Nephron progenitor cell (in vitro differentiated cells): ENCODE results near the gene KLHL25.

Source experiments
- DNase-seq: peaks from one replicate; pipeline ENCODE4 v3.0.0; 2021
- H3K27ac Mint-ChIP-seq: 2 replicates; pipeline ENCODE4 v1.8.0; 2021; ENCODE audit warnings: mild to moderate bottlenecking, moderate library complexity, mixed read lengths
- H3K27me3 Mint-ChIP-seq: 2 replicates; pipeline ENCODE4 v1.8.0; 2021; ENCODE audit warnings: mild to moderate bottlenecking, low read depth, mixed read lengths; ENCODE audit not compliant: poor library complexity
- H3K36me3 Mint-ChIP-seq: 2 replicates; pipeline ENCODE4 v1.8.0; 2021; ENCODE audit warnings: low read depth, mixed read lengths
- H3K4me1 Mint-ChIP-seq: 2 replicates; pipeline ENCODE4 v1.8.0; 2021; ENCODE audit warnings: mixed read lengths
- H3K4me3 Mint-ChIP-seq: 2 replicates; pipeline ENCODE4 v1.8.0; 2021; ENCODE audit warnings: mild to moderate bottlenecking, moderate library complexity, mixed read lengths
- H3K9me3 Mint-ChIP-seq: 2 replicates; pipeline ENCODE4 v1.8.0; 2021; ENCODE audit warnings: mild to moderate bottlenecking, moderate library complexity, mixed read lengths
- TF ChIP-seq, protein P1 (sequence below): fragments of 200-600 bp; sonication (generic); IDR thresholded peaks from 2 replicates; pipeline ENCODE4 v1.5.0; 2021; ENCODE audit warnings: antibody characterized with exemption

KLHL25 gene

DNA sequence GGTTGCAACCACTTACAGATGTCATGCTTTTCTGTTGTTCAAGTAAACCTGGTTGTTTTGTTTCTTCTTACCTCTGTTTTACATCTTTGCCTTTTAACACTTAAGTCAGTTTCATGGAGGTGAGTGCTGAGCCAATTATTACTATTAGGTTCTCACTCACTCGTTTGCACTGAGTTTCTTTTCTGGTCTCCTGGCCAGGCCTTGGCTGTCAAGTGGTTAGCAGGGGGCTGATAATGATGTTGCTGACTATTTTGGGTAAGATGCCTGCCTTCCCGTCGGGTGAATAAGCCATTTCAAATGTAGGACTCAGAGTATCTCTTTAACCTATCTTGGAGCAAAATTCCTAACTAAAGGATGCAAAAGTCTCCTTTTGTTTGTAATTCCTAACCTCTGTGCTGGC is 78.5 kb downstream of the KLHL25 start:
- no peak for DNase-seq
- Mint-ChIP-seq H3K9me3 (no peaks in the 10 kb centered on the region), H3K4me3 (no peak overlapping the region), H3K36me3 (peaks cover 80% of the 10 kb centered on the region), H3K27me3 (no peaks in the 10 kb centered on the region), H3K4me1 (peaks cover 7% of the 10 kb centered on the region), H3K27ac (peak overlapping the region; percentile 38)
- TF ChIP-seq, protein P1, sequence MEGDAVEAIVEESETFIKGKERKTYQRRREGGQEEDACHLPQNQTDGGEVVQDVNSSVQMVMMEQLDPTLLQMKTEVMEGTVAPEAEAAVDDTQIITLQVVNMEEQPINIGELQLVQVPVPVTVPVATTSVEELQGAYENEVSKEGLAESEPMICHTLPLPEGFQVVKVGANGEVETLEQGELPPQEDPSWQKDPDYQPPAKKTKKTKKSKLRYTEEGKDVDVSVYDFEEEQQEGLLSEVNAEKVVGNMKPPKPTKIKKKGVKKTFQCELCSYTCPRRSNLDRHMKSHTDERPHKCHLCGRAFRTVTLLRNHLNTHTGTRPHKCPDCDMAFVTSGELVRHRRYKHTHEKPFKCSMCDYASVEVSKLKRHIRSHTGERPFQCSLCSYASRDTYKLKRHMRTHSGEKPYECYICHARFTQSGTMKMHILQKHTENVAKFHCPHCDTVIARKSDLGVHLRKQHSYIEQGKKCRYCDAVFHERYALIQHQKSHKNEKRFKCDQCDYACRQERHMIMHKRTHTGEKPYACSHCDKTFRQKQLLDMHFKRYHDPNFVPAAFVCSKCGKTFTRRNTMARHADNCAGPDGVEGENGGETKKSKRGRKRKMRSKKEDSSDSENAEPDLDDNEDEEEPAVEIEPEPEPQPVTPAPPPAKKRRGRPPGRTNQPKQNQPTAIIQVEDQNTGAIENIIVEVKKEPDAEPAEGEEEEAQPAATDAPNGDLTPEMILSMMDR: no peak

DNA sequence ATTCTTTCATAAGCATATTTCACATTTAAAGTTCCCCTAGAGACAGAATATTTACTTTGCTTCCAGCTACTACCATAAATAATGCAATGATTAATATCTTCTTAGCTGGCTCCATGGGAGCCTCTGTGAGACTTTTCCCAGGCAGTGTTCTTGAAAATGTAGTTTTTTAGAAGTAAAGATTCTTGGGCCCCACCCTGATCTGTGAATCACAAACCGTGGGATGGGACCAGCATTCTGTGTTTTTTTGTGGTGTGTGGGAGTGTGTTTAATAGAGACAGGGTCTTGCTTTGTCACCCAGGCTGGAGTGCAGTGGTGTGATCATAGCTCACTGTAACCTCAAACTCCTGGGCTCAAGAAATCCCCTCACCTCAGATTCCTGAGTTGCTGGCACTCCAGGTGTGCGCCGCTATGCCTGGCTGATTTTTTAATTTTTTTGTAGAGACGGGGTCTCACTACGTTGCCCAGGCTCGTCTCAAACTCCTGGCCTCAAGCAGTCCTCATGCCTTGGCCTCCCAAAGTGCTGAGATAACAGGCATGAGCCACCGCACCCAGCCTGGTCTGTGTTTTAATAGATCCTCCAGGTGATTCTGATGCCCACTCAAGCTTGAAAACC is 83.0 kb downstream of the KLHL25 start:
- TF ChIP-seq, protein P1: no peak
- H3K27ac Mint-ChIP-seq: peak overlapping the region; percentile 24

DNA sequence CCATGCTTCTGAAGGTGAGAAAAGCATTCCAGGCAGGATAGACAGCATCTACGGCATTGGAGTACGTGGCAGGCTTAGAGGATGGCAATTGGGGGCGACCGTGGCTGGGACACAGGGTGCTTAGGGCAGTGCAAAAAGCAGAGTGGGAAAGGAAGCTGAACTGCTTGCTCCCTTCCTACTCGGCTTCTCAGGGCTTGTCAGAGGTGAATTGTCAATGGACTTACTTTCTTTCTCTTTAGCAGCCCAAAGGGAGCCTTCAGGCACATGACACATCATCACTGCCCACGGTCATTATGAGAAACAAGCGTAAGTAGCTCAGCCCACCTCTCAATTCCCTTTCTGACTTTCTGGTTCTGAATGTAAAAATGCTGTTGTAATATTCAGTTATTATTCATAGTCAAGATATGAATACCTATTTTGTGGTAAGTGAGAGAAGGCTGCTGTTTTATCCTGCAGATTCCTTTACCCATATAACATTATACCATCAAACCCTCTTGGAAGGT is 84.3 kb downstream of the KLHL25 start:
- Mint-ChIP-seq H3K4me1 (peaks cover 39% of the 10 kb centered on the region), H3K27ac (peak overlapping the region; percentile 17)

More for the DNA sequence above, 83.0 kb downstream of the KLHL25 start:
- H3K4me1 Mint-ChIP-seq: peaks cover 26% of the 10 kb centered on the region
- H3K27me3 Mint-ChIP-seq: no peaks in the 10 kb centered on the region
- no peaks in the 10 kb centered on the region for H3K9me3 Mint-ChIP-seq
- DNase-seq: no peak
- peaks cover 63% of the 10 kb centered on the region for H3K36me3 Mint-ChIP-seq
- no peak overlapping the region for H3K4me3 Mint-ChIP-seq

More for the DNA sequence above, 84.3 kb downstream of the KLHL25 start:
- H3K9me3 Mint-ChIP-seq: no peaks in the 10 kb centered on the region
- H3K4me3 Mint-ChIP-seq: no peak overlapping the region
- H3K36me3 Mint-ChIP-seq: peaks cover 62% of the 10 kb centered on the region
- DNase-seq: no peak
- TF ChIP-seq, protein P1: no peak
- H3K27me3 Mint-ChIP-seq: no peaks in the 10 kb centered on the region
